CD14-positive monocyte (primary cell): ENCODE measurements around the gene WDR33. TPM values are rescaled to one million over a fixed set of nuclear protein-coding genes. Genes with fewer than 3 reads are reported as not detected.
A peak's percentile ranks its signal among the peaks of the same experiment; 100 is the strongest.

Experiments used
- DNase-seq, 3 donors: peaks; one replicate each; pipeline ENCODE4 v3.0.0-alpha.2; 2011 to 2022
- H2AFZ ChIP-seq: 2 replicates; pipeline ENCODE4 v1.6.0; 2012; ENCODE audit warnings: mild to moderate bottlenecking, low read depth, low read length, inconsistent platforms; ENCODE audit not compliant: insufficient read depth, poor library complexity, severe bottlenecking
- H3K27ac ChIP-seq, 2 donors: 1 replicate in 1 of 2; 2 replicates in 1 of 2; pipeline ENCODE4 v1.5.1; 2012 to 2013; ENCODE audit warnings: low read length in 2 of 2, control low read depth in 1 of 2, inconsistent platforms in 1 of 2, low read depth in 1 of 2, mild to moderate bottlenecking in 1 of 2
- H3K27me3 ChIP-seq, 2 donors: one replicate each; pipeline versions ENCODE4 v1.6.0 to v1.6.1; 2011 to 2013; ENCODE audit warnings: low read length in 2 of 2; ENCODE audit not compliant: control insufficient read depth in 2 of 2, insufficient read depth in 2 of 2
- H3K36me3 ChIP-seq, 2 donors: replicated peaks in 1 of 2; 1 replicate in 1 of 2; 2 replicates in 1 of 2; pipeline versions ENCODE4 v1.5.1 to v1.6.1; 2012 to 2013; ENCODE audit warnings: low read length in 2 of 2, control low read depth in 1 of 2, inconsistent platforms in 1 of 2, mild to moderate bottlenecking in 1 of 2; ENCODE audit not compliant: insufficient read depth in 2 of 2, control insufficient read depth in 1 of 2
- H3K4me1 ChIP-seq, 2 donors: 1 replicate in 1 of 2; 2 replicates in 1 of 2; pipeline versions ENCODE4 v1.5.1 to v1.6.1; 2012 to 2013; ENCODE audit warnings: low read length in 2 of 2, control low read depth in 1 of 2, inconsistent platforms in 1 of 2, mild to moderate bottlenecking in 1 of 2, moderate library complexity in 1 of 2; ENCODE audit not compliant: insufficient read depth in 2 of 2, control insufficient read depth in 1 of 2
- H3K4me2 ChIP-seq: replicated peaks from 2 replicates; pipeline ENCODE3; 2012; ENCODE audit warnings: low read length, moderate library complexity, mild to moderate bottlenecking; ENCODE audit not compliant: poor library complexity, severe bottlenecking; ENCODE audit errors: extremely low read depth
- H3K4me3 ChIP-seq, 3 experiments: fragments of 200-600 bp in 1 of 3; sonication (generic) in 1 of 3; replicated peaks in 1 of 3; 1 replicate in 2 of 3; 2 replicates in 1 of 3; pipeline ENCODE4 v1.5.1; 2011 to 2013; ENCODE audit warnings: low read length in 3 of 3, mild to moderate bottlenecking in 3 of 3, control low read depth in 2 of 3, low read depth in 2 of 3, inconsistent platforms in 1 of 3, moderate library complexity in 1 of 3
- H3K79me2 ChIP-seq: 2 replicates; pipeline ENCODE4 v1.6.0; 2012; ENCODE audit warnings: mild to moderate bottlenecking, control low read depth, inconsistent platforms, low read length, moderate library complexity; ENCODE audit not compliant: insufficient read depth
- H3K9ac ChIP-seq: 2 replicates; pipeline ENCODE4 v1.6.0; 2017; ENCODE audit warnings: low read length, mild to moderate bottlenecking; ENCODE audit not compliant: insufficient read depth, poor library complexity, severe bottlenecking
- H3K9me3 ChIP-seq, 2 donors: replicated peaks in 1 of 2; 1 replicate in 1 of 2; 2 replicates in 1 of 2; pipeline versions ENCODE4 v1.5.1 to v1.6.1; 2012 to 2013; ENCODE audit warnings: low read length in 2 of 2, control low read depth in 1 of 2; ENCODE audit not compliant: control insufficient read depth in 1 of 2, insufficient read depth in 1 of 2
- H4K20me1 ChIP-seq: 2 replicates; pipeline ENCODE4 v1.6.0; 2012; ENCODE audit warnings: mild to moderate bottlenecking, low read length, control low read depth, moderate library complexity; ENCODE audit not compliant: insufficient read depth
- H3K27ac Mint-ChIP-seq, 7 donors: one replicate each; pipeline ENCODE4 v1.8.0; 2020; ENCODE audit warnings: mild to moderate bottlenecking in 7 of 7, mixed read lengths in 7 of 7, moderate library complexity in 6 of 7, inconsistent platforms in 2 of 7
- H3K27me3 Mint-ChIP-seq, 3 donors: one replicate each; pipeline ENCODE4 v1.8.0; 2021 to 2022; ENCODE audit warnings: low read depth in 3 of 3, mild to moderate bottlenecking in 3 of 3, mixed read lengths in 3 of 3, moderate library complexity in 3 of 3, inconsistent platforms in 1 of 3
- H3K36me3 Mint-ChIP-seq, 2 donors: one replicate each; pipeline ENCODE4 v1.8.0; 2020; ENCODE audit warnings: mixed read lengths in 2 of 2, inconsistent platforms in 1 of 2, mild to moderate bottlenecking in 1 of 2
- H3K4me1 Mint-ChIP-seq: one replicate; pipeline ENCODE4 v1.8.0; 2020; ENCODE audit warnings: mild to moderate bottlenecking, mixed read lengths
- H3K4me3 Mint-ChIP-seq, 2 donors: one replicate each; pipeline ENCODE4 v1.8.0; 2020; ENCODE audit warnings: mild to moderate bottlenecking in 2 of 2, mixed read lengths in 2 of 2, moderate library complexity in 1 of 2
- H3K9me3 Mint-ChIP-seq, 7 donors: one replicate each; pipeline ENCODE4 v1.8.0; 2020 to 2022; ENCODE audit warnings: mixed read lengths in 7 of 7, mild to moderate bottlenecking in 6 of 7, moderate library complexity in 6 of 7, inconsistent platforms in 2 of 7
- CTCF ChIP-seq: fragments of 200-600 bp; IDR thresholded peaks from one replicate; pipeline ENCODE4 v1.8.0; 2022; ENCODE audit warnings: antibody characterized with exemption, mild to moderate bottlenecking
- WGBS: methylation state at CpG from one replicate; pipeline ENCODE4 v1.1.5; 2013; ENCODE audit warnings: missing lambda C conversion rate; ENCODE audit not compliant: insufficient coverage; 5-methylcytosine and 5-hydroxymethylcytosine counted together
- intact Hi-C, 2 donors: fragments of 100-400 bp; cut with micrococcal nuclease; formaldehyde crosslinking; loops; one replicate each; pipeline versions ENCODE4 v1.15.0 to v1.15.1; 2023
- polyA plus RNA-seq, 3 donors: library from polyadenylated mRNA; depleted of rRNA in 1 of 3; unstranded in 2 of 3; stranded (reverse) in 1 of 3; fragments of 300-500 nt in 2 of 3; fragments of >200 nt in 1 of 3; fragmentation: Illumina TruSeq in 2 of 3; gene quantifications; 1 replicate in 2 of 3; 2 replicates in 1 of 3; pipeline ENCODE4 v1.2.3, GENCODE V29; 2012 to 2021

Gene WDR33
- polyA plus RNA-seq, 3 donors: 12.5 to 19.6 (median 12.6) TPM

GRCh38 chr2:127778447-127778846, 32.5 kb downstream of the WDR33 start:
- H3K27ac ChIP-seq: no peak overlapping the region

GRCh38 chr2:127776122-127776780, 34.7 kb downstream of the WDR33 start:
- 100% methylated on average over 2 of the region's 3 CpGs for WGBS
- peak overlapping the region in 3 of 7 donors; percentile 19 to 35 (median 28) for H3K27ac Mint-ChIP-seq
- no peaks in the 10 kb centered on the region for H3K36me3 ChIP-seq

More at GRCh38 chr2:127778447-127778846, 32.5 kb downstream of the WDR33 start:
- no peak for TF ChIP-seq CTCF
- no peak for DNase-seq
- Histone ChIP-seq H4K20me1 (peaks cover 98% of the 10 kb centered on the region), H3K4me1 (no peaks in the 10 kb centered on the region), H3K27me3 (no peaks in the 10 kb centered on the region), H3K36me3 (peaks cover 0 to 4% of the 10 kb centered on the region in 2 donors), H3K9ac (no peak overlapping the region), H3K4me3 (no peak overlapping the region), H3K4me2 (no peak overlapping the region), H2AFZ (no peak overlapping the region), H3K9me3 (no peaks in the 10 kb centered on the region), H3K79me2 (peaks cover 100% of the 10 kb centered on the region)
- 80% methylated on average over 1 of the region's 2 CpGs for WGBS
- intact Hi-C loops: no loop called here
- Mint-ChIP-seq H3K4me1 (peaks cover 10% of the 10 kb centered on the region), H3K4me3 (no peak overlapping the region), H3K36me3 (peaks cover 2 to 17% of the 10 kb centered on the region in 2 donors), H3K27me3 (peaks cover 0 to 2% (median 0%) of the 10 kb centered on the region in 3 donors), H3K27ac (peak overlapping the region in 4 of 7 donors; percentile 3 to 69 (median 33)), H3K9me3 (no peaks in the 10 kb centered on the region)

More at GRCh38 chr2:127776122-127776780, 34.7 kb downstream of the WDR33 start:
- peaks cover 0 to 16% of the 10 kb centered on the region in 2 donors for H3K36me3 Mint-ChIP-seq
- H3K4me3 Mint-ChIP-seq: no peak overlapping the region
- Histone ChIP-seq H3K9ac (no peak overlapping the region), H3K4me2 (no peak overlapping the region), H3K4me3 (no peak overlapping the region), H3K79me2 (peaks cover 100% of the 10 kb centered on the region), H3K27ac (peak overlapping the region in 1 of 2 donors; percentile 10), H3K4me1 (no peaks in the 10 kb centered on the region), H3K9me3 (no peaks in the 10 kb centered on the region), H2AFZ (no peak overlapping the region), H4K20me1 (peaks cover 99% of the 10 kb centered on the region), H3K27me3 (no peaks in the 10 kb centered on the region)
- DNase-seq: no peak
- peaks cover 0 to 2% (median 0%) of the 10 kb centered on the region in 3 donors for H3K27me3 Mint-ChIP-seq
- H3K9me3 Mint-ChIP-seq: no peaks in the 10 kb centered on the region
- H3K4me1 Mint-ChIP-seq: peaks cover 7% of the 10 kb centered on the region
- intact Hi-C loops: no loop called here
- no peak for TF ChIP-seq CTCF
